OCI-LY1 (cell line): ENCODE results near the gene DCLRE1C.

ENCODE experiments used
- CTCF ChIP-seq: fragments of 200-600 bp; sonication (generic), shearing (Covaris generic); IDR thresholded peaks from 2 replicates; pipeline ENCODE4 v1.5.1; 2017; ENCODE audit warnings: mild to moderate bottlenecking, antibody characterized with exemption, low read length, moderate library complexity, mixed read lengths
- EZH2 ChIP-seq: fragments of 200-600 bp; sonication (generic), shearing (Covaris generic); IDR thresholded peaks from 2 replicates; pipeline ENCODE4 v1.8.0; 2017; ENCODE audit warnings: borderline replicate concordance, mixed run types, mild to moderate bottlenecking, antibody characterized with exemption, low read length, moderate library complexity, mixed read lengths

GRCh38 chr10:14971867-14972448 lies 18.1 kb upstream of the DCLRE1C start:
- peak; percentile 76 for TF ChIP-seq CTCF
- TF ChIP-seq EZH2 = no peak
